ENCODE results near the gene ELOVL6. TPM values are rescaled to one million over a fixed set of nuclear protein-coding genes. Genes with fewer than 3 reads are reported as not detected.
"Not testable (repeated sequence)": the region's sequence is repeated elsewhere in the genome, so short reads cannot be mapped to it uniquely, and the experiment has no call there.

Gene ELOVL6
- polyA plus RNA-seq, 3 donors from 2014 or later: 2.6 to 9.1 (median 7.3) TPM

- Mint-ChIP-seq H3K9me3 (no peaks in the 10 kb centered on the region), H3K4me1 (peaks cover 32 to 59% of the 10 kb centered on the region in 2 donors), H3K27me3 (ENCODE audit: low read depth in 3 of 3) (no peaks in the 10 kb centered on the region), H3K36me3 (no peaks in the 10 kb centered on the region), H3K4me3 (peak overlapping the region in 4 of 5 donors; percentile 11 to 52 (median 29)), H3K27ac (peak overlapping the region; percentile 42 to 82 (median 63))
- DNase-seq: peak; percentile 3 to 14 (median 11)
These were observed 109.7 kb downstream of the ELOVL6 start for GRCh38 chr4:110088670-110089069.

DNA sequence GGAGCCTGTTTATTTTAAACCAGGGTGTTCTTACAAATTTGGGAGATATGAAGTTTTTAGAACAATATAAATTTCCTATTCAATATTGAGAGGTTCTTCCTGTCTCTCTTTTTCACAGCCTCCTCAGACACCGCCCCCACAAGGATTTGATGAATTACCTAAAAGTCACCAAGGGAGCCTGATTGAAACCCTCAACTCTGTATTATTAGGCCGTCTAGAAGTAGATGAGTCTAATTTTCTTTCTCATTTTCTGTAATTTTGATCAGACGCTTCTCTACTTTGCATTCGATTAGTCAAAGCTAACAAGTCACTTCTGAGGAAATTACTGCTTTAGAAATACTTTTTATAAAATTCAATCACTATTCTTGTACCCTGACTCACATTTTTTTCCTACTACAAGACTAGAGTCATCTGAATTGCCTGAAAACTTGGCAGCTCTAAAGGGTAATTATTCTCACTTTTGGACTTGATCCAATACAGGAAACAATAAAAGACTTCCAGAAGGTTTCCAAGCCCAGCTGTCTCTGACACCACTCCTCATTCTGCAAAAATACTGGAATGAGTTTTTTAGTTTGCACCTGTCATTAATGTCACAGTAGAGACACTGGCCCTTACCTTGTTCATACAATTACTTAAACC is 111.2 kb downstream of the ELOVL6 start:
- H3K9me3 Mint-ChIP-seq: no peaks in the 10 kb centered on the region
- H3K27me3 Mint-ChIP-seq (ENCODE audit: low read depth in 3 of 3): no peaks in the 10 kb centered on the region
- H3K36me3 Mint-ChIP-seq: no peaks in the 10 kb centered on the region
- no peak overlapping the region for H3K4me3 Mint-ChIP-seq
- H3K4me1 Mint-ChIP-seq: peaks cover 32 to 59% of the 10 kb centered on the region in 2 donors
- no peak for DNase-seq
- H3K27ac Mint-ChIP-seq: peak overlapping the region in 1 of 6 donors; percentile 9

DNA sequence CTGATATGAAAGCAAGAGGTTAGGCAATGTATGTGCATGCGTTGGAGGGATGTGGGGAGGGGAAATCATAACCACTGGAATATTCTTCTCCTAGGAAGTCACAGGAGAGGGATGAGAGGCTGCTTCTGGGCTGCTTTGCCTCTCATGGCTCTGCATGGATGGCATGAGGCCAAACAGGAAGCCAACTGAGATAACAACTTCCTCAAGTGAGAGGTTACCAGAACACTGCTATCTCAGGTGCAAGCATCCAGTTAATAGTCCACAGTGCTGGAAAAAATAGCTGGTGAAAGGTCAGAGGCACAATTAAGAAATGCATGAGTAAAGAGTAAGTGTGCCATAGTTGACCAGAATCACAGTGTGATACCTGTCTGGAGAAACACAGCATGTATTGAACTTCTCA is 113.3 kb downstream of the ELOVL6 start:
- peak overlapping the region in 4 of 5 donors; percentile 0 to 19 (median 8) for H3K4me3 Mint-ChIP-seq
- H3K36me3 Mint-ChIP-seq: no peaks in the 10 kb centered on the region
- DNase-seq: peak in 1 of 3 donors; percentile 27
- H3K27ac Mint-ChIP-seq: peak overlapping the region in 5 of 6 donors; percentile 23 to 68 (median 44)
- H3K27me3 Mint-ChIP-seq (ENCODE audit: low read depth in 3 of 3): no peaks in the 10 kb centered on the region
- no peaks in the 10 kb centered on the region for H3K9me3 Mint-ChIP-seq
- H3K4me1 Mint-ChIP-seq: peaks cover 30 to 51% of the 10 kb centered on the region in 2 donors

GRCh38 chr4:110084154-110084553 is 114.3 kb downstream of the ELOVL6 start:
- Mint-ChIP-seq H3K27ac (no peak overlapping the region), H3K4me3 (no peak overlapping the region)

GRCh38 chr4:110078148-110078547 is 120.3 kb downstream of the ELOVL6 start:
- H3K4me1 Mint-ChIP-seq: peaks cover 24 to 43% of the 10 kb centered on the region in 2 donors
- not testable (repeated sequence) for H3K4me3 Mint-ChIP-seq; H3K9me3 Mint-ChIP-seq; H3K27ac Mint-ChIP-seq; H3K36me3 Mint-ChIP-seq; DNase-seq; H3K27me3 Mint-ChIP-seq (ENCODE audit: low read depth in 3 of 3)

More at GRCh38 chr4:110084154-110084553, 114.3 kb downstream of the ELOVL6 start:
- Mint-ChIP-seq H3K9me3 (peaks cover 0 to 2% (median 0%) of the 10 kb centered on the region in 6 donors), H3K4me1 (peaks cover 29 to 47% of the 10 kb centered on the region in 2 donors), H3K36me3 (peaks cover 0 to 4% (median 4%) of the 10 kb centered on the region in 3 donors), H3K27me3 (ENCODE audit: low read depth in 3 of 3) (no peaks in the 10 kb centered on the region)
- DNase-seq: no peak

DNA sequence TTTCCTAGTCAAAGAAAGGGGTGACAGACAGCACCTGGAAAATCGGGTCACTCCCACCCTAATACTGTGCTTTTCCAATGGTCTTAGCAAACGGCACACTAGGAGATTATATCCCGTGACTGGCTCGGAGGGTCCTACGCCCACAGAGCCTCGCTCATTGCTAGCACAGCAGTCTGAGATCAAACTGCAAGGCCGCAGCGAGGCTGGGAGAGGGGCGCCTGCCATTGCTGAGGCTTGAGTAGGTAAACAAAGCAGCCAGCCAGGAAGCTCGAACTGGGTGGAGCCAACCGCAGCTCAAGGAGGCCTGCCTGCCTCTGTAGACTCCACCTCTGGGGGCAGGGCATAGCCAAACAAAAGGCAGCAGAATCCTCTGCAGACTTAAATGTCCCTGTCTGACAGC is 121.6 kb downstream of the ELOVL6 start:
- not testable (repeated sequence) for H3K27me3 Mint-ChIP-seq (ENCODE audit: low read depth in 3 of 3); DNase-seq; H3K9me3 Mint-ChIP-seq; H3K4me3 Mint-ChIP-seq
- Mint-ChIP-seq H3K36me3 (peaks cover 0 to 11% (median 8%) of the 10 kb centered on the region in 3 donors), H3K27ac (peak overlapping the region in 2 of 6 donors; percentile 13 to 42), H3K4me1 (peaks cover 24 to 43% of the 10 kb centered on the region in 2 donors)

GRCh38 chr4:110075891-110076290 is 122.5 kb downstream of the ELOVL6 start:
- Mint-ChIP-seq H3K4me3 (no peak overlapping the region), H3K27ac (peak overlapping the region; percentile 15 to 55 (median 34)), H3K9me3 (peaks cover 0 to 2% (median 0%) of the 10 kb centered on the region in 6 donors), H3K27me3 (ENCODE audit: low read depth in 3 of 3) (no peaks in the 10 kb centered on the region), H3K36me3 (peaks cover 0 to 13% (median 11%) of the 10 kb centered on the region in 3 donors), H3K4me1 (peaks cover 24 to 43% of the 10 kb centered on the region in 2 donors)
- DNase-seq: no peak

- H3K4me3 Mint-ChIP-seq: no peak overlapping the region
- peaks cover 0 to 13% (median 11%) of the 10 kb centered on the region in 3 donors for H3K36me3 Mint-ChIP-seq
- peaks cover 24 to 43% of the 10 kb centered on the region in 2 donors for H3K4me1 Mint-ChIP-seq
- peak overlapping the region in 4 of 6 donors; percentile 15 to 55 (median 31) for H3K27ac Mint-ChIP-seq
- no peaks in the 10 kb centered on the region for H3K27me3 Mint-ChIP-seq (ENCODE audit: low read depth in 3 of 3)
- H3K9me3 Mint-ChIP-seq: peaks cover 0 to 2% (median 0%) of the 10 kb centered on the region in 6 donors
- DNase-seq: no peak
These were observed 123.2 kb downstream of the ELOVL6 start for GRCh38 chr4:110075083-110075738.

DNA sequence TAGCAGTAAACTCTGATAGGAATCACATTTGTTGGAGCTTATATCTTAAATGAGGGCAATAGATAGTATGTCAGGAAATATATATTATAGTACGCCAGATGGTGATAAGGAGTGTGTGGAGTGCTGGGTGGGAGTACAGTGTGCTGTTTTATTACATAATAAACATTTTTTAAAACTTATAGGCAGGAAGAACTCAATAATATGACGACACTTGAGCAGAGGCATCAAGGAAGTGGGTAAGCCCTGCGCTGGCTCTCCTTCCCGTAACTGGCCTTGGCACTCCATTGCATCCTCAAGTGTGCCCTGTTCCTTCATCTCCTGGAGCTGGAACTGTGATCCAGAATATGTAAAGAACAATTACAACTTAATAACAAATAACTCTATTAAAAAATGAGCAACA is 123.8 kb downstream of the ELOVL6 start:
- Mint-ChIP-seq H3K4me3 (no peak overlapping the region), H3K27ac (no peak overlapping the region), H3K27me3 (ENCODE audit: low read depth in 3 of 3) (peaks cover 0 to 1% (median 0%) of the 10 kb centered on the region in 3 donors), H3K36me3 (peaks cover 0 to 15% (median 10%) of the 10 kb centered on the region in 3 donors), H3K4me1 (peaks cover 23 to 41% of the 10 kb centered on the region in 2 donors), H3K9me3 (peaks cover 0 to under 1% (median 0%) of the 10 kb centered on the region in 6 donors)
- DNase-seq: no peak

DNA sequence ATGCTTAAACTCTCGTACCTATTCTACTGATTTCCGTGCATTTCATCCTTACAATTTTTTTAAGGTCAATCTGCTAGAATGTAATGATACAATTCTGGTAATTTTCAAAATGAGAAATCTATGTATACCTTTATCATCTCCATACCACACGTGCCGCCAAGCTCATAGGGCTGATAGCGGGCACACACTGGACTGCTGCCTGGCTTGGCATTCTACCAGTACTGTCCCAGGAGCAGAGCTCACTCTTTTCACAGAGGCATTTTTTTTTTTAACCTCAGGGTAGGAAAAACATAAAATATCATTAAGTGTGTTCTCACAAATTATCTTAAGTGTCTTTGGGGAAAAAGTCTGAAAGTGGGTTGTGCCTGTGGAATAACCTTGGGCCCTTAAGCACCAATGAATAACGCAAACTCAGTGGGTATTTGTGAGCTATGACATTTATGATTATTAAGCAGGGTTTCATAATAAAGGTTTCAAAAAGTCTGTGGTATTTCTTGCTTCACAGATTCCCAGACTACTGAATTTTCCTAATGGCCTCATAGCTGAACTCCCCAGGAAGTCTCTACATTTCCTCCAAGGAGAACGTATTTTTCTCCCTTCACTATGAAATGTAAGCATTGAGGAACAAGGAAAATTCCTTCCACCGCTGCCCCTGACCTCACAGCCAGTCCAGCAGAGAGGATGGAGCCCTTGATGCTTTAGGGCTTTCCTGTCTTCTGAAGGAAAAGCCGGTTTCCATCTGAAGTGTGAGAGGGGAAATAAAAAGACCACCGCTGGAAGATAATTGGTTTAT is 125.2 kb downstream of the ELOVL6 start:
- Mint-ChIP-seq H3K27ac (peak overlapping the region in 1 of 6 donors; percentile 77), H3K27me3 (ENCODE audit: low read depth in 3 of 3) (peaks cover 0 to 1% (median 0%) of the 10 kb centered on the region in 3 donors), H3K36me3 (peaks cover 0 to 12% (median 7%) of the 10 kb centered on the region in 3 donors), H3K4me3 (no peak overlapping the region), H3K4me1 (peaks cover 20 to 33% of the 10 kb centered on the region in 2 donors), H3K9me3 (no peaks in the 10 kb centered on the region)
- no peak for DNase-seq

DNA sequence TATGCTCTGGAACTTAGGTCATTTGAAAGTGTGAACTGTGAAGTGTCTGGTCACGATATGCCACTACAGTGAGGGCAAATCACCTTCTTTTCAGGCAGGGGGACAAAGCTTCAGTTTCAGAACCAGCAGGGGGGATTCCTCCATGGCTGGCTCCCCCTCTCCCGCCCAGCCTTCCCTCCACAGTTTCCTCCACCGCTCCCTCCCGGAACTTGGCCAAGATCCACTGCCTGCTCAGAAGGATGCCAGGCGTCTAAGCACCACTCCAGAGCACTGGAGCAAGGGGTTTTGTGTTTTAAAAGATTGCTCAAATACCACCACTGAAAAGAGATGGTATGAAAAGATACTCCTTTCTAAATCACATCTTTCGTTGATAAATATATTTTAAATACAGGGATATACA is 126.9 kb downstream of the ELOVL6 start:
- DNase-seq: no peak
- H3K27me3 Mint-ChIP-seq (ENCODE audit: low read depth in 3 of 3): peaks cover 0 to 1% (median 0%) of the 10 kb centered on the region in 3 donors
- H3K4me3 Mint-ChIP-seq: no peak overlapping the region
- H3K36me3 Mint-ChIP-seq: peaks cover 0 to 7% (median 7%) of the 10 kb centered on the region in 3 donors
- H3K27ac Mint-ChIP-seq: no peak overlapping the region
- no peaks in the 10 kb centered on the region for H3K9me3 Mint-ChIP-seq
- peaks cover 12 to 20% of the 10 kb centered on the region in 2 donors for H3K4me1 Mint-ChIP-seq

- no peak overlapping the region for H3K4me3 Mint-ChIP-seq
- DNase-seq: no peak
These were observed 130.2 kb downstream of the ELOVL6 start for GRCh38 chr4:110068248-110068647.

GRCh38 chr4:110064934-110065333 is 133.5 kb downstream of the ELOVL6 start:
- Mint-ChIP-seq H3K36me3 (peaks cover 0 to 4% (median under 1%) of the 10 kb centered on the region in 3 donors), H3K27me3 (ENCODE audit: low read depth in 3 of 3) (peaks cover 0 to 1% (median 0%) of the 10 kb centered on the region in 3 donors), H3K27ac (peak overlapping the region in 1 of 6 donors; percentile 40), H3K9me3 (no peaks in the 10 kb centered on the region), H3K4me1 (peaks cover 31 to 32% of the 10 kb centered on the region in 2 donors), H3K4me3 (no peak overlapping the region)
- no peak for DNase-seq

More at GRCh38 chr4:110068248-110068647, 130.2 kb downstream of the ELOVL6 start:
- Mint-ChIP-seq H3K36me3 (peaks cover 0 to 11% (median 7%) of the 10 kb centered on the region in 3 donors), H3K4me1 (peaks cover 0 to under 1% of the 10 kb centered on the region in 2 donors), H3K9me3 (no peaks in the 10 kb centered on the region), H3K27me3 (ENCODE audit: low read depth in 3 of 3) (peaks cover 0 to 1% (median 0%) of the 10 kb centered on the region in 3 donors), H3K27ac (no peak overlapping the region)

Measured in immature natural killer cell (primary cell).